ENCODE measurements around the gene SDF2L1.
"Not testable (repeated sequence)": the region's sequence is repeated elsewhere in the genome, so short reads cannot be mapped to it uniquely, and the experiment has no call there.

SDF2L1 gene

DNA sequence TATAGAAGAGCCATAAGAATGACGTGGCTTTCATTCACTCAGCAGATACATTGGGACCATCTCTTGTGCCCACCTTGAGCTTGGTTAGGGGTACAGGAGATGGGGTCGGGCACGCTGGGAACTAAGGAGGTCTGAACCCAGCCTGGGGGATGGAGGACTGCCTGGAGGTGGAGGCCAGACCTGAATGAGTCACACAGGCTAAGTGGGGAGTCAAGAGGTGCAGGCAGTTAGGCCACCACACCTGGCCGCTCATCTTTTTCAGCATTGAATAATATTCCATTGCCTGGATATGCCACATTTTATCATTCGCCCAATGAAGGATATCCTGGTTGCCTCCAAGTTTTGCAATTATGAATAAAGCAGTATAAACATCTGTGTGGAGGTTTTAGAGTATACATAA lies 19.9 kb downstream of the SDF2L1 start:
- no peak for DNase-seq (ENCODE audit: low spot score)

DNA sequence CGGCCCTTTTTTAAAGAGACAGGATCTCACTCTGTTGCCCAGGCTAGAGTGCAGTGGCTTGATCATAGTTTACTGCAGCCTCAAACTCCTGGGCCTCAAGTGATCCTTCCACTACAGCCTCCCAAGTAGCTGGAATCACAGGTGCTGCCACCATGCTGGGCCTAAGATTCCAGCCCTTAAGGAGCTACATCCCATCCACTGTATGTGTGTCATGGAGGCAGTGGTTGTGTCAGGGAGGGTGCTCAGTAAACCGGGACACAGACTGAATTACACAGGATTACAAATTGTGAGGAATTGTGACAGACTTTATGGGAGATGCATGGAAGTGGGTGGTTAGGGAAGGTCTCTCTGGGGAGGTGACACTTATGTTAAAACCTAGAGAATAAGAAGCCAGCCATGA lies 21.6 kb downstream of the SDF2L1 start:
- no peak for DNase-seq (ENCODE audit: low spot score)

DNA sequence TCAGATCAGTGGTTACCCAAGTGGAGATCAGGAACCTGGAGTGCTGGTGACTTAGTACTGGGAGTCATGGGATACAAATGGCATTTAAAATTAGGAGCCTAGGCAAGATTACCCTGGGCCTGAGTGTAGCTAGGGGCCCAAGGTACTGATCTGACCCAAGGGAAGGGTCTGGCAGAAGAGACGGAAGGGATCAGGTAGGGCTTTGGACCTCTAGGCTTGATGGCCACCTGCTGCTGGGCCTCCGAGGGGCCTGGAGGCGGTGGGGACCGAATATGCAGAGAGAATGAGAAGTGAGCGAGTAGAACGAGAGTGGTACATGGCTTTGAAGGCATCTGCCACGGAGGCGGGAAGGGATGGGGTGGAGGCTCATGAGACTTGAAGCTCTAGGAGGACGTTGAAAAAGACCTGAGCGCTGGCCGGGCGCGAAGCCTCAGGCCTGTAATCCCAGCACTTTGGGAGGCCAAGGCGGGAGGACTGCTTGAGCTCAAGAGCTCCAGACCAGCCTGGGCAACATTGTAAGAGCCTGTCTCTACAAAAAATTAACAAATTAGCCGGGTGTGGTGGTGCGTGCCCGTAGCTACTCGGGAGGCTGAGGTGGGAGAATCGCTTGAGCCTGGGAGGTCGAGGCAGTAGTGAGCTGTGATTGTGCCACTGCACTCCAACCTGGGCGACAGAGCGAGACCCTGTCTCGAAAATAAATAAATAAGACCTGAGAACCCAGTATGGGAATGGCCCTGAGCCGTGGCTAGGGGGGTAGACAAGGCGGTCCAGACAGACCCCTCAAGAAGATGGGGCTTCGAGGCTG lies 23.1 kb downstream of the SDF2L1 start:
- no peak for DNase-seq (ENCODE audit: low spot score)

DNA sequence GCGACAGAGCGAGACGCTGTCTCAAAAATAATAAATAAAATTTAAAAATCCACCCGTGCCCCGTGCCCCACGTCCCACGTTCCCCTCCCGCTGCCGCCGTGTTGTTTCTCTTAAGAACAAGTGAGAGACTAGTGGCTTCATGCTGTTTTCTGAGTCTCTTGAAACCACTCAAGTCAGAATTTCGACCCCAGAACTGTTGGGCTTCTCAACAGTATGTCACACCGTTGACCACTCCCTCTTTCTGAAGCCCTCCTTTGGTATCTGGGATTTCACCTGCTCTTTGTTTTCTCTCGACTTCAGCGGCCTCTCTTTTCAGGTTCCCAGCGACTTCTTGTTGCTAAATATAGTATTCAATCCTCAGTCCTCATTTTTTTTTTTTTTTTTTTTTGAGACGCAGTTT lies 24.7 kb downstream of the SDF2L1 start:
- DNase-seq (ENCODE audit: low spot score) = no peak

DNA sequence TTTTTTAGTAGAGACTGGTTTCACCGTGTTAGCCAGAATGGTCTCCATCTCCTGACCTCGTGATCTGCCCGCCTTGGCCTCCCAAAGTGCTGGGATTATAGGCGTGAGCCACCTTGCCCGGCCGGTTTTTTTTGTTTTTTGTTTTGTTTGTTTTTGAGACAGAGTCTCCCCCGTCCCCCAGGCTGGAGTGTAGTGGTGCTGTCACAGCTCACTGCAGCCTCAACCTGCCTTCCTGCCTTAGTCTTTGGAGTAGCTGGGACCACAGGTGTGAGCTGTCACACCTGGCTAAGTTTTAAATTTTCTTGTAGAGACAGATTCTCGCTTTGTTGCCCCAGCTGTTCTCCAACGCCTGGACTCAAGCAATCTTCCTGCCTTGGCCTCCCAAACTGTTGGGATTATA lies 26.9 kb downstream of the SDF2L1 start:
- DNase-seq (ENCODE audit: low spot score) = no peak

DNA sequence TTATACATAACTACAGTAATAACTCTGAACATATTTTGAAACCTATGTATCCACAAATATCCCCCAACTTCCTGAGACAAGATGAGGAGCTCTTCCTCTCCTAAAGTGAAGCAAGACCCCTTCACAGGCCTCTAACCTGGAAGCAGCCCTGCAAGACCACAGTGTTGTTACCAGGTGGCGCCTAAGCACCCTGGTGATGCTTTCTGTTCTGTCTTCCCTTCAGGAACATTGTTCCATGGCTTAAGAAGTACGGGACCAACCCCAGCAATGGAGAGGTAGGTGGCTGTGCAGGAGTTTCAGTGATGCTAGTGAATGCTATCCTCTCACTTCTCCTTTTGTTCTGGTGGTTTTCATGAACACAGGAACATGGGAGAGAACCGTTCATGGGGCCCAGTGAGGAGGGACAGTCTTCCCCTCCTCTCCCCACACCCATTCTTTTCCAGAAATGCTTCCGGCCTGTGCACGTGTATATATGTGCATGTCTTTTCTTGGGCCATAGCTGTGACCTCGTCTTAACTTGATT lies 30.1 kb downstream of the SDF2L1 start:
- no peak for DNase-seq (ENCODE audit: low spot score)

DNA sequence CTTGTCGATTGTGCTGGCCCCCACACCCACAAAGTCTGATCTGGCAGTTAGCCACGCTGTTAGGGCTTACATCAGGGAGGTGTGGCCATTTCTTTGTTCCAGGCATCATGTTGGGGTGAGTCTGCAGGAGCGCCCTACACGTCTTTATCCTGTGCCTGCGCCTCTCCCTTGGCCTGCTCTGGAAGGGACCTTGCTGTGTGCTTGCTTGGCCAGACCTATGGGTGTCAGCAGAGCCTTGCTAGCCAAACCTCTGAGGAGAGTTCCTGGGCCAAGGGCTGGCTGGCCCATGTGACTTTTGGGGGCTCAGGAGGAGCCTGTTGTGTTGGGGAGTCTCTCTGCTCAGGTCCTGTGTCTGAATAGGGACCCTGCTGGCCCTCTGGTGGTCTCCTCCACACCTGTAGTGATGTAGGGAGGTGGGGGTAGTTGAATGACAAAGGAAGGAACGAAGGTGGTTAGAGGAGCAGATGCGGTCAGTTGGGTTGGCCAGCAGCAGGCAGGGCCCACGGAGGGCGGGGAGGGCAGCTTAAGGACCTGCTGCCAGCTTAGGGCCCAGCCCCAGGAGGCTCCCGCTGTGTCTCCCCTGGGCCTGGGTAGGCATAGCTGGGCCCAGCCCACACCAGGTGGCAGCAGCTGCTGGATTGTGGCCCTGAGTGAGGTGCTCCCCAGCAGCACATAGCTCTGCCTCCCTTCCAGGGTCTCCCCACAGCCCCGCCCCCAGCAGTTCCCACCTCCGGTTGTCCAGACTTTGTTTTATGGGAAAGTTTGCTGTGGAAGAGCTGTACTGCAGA lies 31.6 kb downstream of the SDF2L1 start:
- no peak for DNase-seq (ENCODE audit: low spot score)

DNA sequence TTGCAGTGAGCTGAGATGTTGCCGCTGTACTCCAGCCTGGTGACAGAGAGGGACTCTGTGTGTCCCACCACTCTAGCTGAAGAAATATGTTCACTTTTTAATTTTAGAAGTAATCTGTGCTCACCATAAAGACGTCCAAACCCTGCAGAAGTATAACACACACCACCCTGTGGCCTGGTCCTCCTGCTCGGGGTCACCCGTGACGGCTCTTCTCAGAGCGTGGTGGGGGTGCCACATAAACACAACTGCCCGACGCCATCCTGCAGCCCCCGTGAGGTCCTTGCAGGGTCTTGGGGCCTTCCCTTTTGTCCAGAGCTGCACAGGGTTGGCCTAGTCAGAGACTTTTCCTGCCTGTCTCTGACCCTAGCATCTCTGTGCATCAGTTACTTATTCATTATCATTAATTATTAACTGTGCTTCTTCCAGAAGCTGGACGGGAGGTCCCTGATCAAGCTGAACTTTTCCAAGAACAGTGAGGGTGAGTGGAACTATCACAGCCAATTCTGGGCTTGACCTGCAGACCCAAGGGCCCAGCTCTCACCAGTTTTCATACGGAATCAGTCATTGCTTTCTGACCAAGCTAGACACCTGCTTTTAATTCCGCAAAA lies 32.6 kb downstream of the SDF2L1 start:
- DNase-seq (ENCODE audit: low spot score) = no peak

DNA sequence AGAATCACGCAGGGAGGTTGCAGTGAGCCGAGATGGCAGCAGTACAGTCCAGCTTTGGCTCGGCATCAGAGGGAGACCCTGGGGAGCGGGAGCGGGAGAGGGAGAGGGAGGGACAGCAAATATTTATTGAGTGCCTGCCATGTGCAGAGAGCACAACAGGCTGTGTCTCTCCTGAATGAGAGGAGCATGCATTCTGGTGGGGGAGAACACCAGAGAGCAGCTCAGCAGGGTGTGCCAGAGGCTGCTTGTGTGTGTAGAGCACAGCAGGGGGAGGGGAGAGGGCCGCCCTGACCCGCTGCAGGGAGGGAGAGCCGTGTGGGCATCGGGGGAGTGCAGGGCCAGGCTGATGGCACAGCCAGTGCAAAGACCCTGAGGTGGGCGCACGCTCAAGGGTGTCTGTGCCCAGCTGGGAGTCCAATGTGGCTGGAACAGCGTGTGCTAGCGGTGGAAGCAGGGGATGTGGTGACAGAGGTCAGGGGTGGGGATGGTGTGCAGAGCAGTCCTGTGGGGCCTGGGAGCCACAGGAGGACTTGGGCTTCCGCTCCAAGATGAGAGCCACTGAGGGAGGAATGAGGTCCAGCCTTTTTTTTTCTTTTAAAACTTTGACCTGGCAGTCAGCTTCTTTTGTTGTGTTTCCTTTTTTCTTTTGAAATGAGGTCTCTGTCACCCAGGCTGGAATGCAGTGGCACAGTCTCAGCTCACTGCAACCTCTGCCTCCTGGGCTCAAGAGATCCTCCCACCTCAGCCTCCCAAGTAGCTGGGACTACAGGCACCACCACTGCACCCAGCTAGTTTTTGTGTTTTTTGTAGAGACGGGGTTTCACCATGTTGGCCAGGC lies 35.7 kb downstream of the SDF2L1 start:
- DNase-seq (ENCODE audit: low spot score) = no peak

DNA sequence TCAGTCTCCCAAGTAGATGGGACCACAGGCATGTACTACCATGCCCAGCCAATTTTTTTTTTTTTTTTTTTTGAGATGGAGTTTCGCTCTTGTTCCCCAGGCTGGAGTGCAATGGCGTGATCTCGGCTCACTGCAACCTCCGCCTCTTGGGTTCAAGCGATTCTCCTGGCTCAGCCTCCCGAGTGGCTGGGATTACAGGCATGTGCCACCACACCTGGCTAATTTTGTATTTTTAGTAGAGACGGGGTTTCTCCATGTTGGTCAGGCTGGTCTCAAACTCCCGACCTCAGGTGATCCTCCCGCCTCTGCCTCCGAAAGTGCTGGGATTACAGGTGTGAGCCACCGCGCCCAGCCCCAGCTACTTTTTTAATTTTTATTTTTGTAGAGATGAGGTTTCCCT lies 36.7 kb downstream of the SDF2L1 start:
- DNase-seq (ENCODE audit: low spot score) = not testable (repeated sequence)

DNA sequence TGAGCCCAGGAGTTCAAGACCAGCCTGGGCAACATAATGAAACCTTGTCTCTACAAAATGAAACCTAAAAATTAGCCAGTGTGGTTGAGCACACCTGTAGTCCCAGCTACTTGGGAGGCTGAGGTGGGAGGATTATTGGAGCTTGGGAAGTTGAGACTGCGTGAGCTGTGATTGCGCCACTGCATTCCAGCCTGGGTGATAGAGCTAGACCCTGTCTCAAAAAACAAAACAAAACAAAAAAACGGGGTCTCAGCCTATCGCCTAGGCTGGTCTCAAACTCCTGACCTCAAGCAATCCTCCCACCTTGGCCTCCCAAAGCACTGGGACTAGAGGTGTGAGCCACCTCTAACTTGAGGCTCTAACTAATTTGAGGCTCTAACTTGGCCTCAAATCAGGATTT lies 37.3 kb downstream of the SDF2L1 start:
- no peak for DNase-seq (ENCODE audit: low spot score)

DNA sequence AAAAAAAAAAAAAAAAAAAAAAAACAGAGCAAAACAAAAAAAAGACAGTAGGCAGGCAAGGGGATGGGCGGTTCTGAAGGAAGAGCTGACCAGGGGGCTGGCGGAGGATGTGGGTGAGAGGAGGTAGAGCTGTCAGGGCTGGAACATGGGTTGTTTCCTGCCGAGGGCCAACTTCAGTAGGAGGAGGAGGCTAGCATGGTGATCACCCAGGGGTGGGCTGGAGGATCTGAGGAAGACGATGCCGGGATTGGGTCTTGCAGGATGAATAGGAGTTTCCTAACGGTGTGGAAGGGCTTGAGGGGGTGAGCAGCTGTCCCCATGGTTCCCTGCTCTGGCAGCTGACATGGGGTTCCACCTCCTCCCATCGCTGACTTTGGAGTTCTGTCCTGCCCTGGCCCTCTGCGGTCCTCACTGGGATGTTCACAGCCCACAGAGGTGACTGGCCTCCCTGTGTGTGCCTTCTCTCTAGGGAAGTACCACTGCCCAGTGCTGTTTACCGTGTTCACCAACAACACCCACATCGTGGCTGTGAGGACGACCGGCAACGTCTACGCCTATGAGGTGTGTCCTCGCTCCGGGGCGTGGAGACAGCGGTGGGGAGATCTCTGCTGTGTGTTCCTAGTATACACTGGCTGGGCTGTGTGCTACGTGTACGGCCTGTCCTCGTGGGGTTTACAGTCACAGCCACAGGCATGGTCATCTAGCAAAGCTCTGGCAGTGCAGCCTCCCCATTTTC lies 38.9 kb downstream of the SDF2L1 start:
- no peak for DNase-seq (ENCODE audit: low spot score)

DNA sequence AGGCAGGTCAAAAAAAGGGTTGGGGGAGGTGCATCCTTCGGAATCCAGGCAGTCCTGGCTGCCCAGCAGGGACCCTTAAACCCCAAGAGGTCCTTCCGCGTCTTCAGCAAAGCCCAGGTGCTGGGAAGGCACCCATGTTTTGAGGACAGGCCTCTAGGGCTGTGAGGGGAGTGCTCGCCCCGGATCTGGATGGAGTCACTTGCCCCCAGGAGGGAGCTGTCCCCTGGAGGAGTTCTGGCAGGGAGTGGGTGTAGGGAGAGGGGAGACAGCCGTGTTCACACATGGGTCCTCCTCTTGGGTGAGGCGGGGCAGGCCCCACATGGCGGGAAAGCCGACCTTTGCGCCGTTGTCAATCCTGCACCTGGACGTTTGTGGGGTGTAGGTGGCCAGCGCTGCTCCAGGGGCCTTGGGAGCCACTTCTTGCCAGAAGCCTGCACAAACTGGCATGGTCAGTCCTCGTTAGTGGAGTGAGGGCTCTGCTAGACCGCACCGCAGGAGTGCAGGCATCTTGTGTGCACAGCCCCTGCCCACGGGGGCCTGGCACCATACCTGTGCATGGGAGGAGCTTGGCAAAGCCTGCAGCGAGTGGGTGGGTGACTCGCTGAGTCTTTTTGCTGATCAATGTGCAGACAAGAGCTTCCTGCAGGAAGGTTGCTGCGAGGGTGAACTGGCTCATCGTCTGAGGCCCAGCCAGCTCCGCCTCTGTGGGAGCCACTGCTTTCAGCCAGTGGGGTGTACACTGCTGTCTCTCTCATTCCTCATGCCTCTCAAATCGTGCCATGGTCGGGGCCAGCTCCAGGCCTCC lies 39.7 kb downstream of the SDF2L1 start:
- no peak for DNase-seq (ENCODE audit: low spot score)

DNA sequence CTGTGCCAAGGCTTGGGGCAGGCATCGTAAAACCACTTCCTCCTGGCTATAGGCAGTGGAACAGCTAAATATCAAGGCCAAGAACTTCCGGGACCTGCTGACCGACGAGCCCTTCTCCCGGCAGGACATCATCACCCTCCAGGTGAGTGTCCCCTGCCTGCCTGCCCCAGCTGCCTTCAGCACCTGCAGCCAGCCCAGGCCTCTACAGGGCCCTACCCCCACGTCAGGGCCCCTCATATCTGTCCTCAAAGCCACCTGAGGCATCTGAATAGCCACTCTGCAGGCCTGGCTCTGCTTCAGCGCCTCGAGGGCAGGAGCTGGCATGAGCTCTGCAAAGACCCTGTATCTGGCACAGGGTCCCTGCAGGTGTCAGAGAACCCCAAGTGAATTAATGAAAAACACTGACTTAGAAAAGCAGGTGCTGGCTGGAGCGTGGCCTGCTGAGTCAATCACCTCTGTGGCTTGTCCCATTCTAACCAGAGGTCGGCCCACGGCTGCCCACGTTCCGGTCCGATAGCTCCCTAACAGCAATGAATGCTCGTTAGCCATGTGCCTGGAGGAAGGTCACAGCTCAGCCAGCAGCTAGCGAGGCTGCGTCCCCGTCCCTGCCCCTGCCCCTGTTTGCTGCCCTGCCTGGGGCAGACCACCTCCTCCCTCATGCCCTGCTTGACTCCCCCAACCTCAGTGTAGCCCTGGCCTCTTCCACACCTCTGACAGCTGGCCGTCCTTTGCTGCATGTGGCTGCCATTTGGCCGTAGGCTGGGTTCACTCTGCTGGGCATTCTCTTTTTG lies 40.5 kb downstream of the SDF2L1 start:
- DNase-seq (ENCODE audit: low spot score) = no peak

DNA sequence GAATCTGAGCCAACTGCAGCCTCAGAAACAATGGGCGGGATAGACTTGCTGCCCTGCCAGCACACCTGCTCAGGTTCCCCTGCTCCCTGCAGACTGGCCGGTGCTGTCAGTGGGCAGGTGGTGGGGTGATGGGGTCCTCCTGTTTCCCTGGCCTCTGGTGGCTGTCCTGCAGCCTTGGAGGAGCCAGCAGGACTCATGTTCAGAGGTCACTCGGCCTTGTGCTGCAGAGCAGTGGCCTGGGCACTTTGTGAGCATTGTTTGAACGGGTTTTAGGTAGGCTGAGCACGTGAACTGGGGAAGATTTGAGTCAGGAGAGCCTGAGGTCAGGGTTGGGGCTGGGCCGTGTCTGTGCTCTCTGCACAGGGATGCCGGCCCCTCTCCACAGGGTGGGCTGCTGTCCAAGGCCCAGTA lies 41.3 kb downstream of the SDF2L1 start:
- DNase-seq (ENCODE audit: low spot score) = no peak

DNA sequence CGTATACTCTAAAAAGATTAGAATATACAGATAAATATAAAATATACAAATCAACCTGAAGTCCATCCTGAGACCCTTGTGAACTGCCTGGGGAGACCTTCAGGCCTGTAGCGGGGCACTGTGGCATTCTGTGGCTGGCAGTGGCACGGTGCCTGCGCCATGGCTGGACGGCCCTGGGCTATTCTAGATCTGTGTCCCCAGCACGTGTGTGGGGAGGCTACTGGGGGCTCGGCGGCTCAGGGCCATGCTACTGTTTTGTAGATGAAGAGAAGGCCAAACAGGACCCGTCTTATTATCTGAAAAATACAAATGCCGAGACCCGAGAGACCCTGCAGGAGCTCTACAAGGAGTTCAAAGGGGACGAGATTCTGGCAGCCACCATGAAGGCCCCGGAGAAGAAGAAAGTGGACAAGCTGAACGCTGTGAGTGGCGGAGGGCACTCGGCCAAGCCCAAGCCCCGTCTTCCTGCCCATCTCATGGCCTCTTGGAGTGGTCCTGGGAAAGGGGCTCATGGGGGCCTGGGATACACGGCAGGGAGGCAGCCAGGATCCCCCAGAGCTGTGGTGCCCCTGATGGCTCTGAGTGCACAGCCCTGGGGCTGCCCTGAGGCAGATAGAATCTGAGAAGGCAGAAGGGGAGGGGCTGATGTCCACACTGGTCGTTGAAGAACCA lies 42.5 kb downstream of the SDF2L1 start:
- DNase-seq (ENCODE audit: low spot score) = no peak

DNA sequence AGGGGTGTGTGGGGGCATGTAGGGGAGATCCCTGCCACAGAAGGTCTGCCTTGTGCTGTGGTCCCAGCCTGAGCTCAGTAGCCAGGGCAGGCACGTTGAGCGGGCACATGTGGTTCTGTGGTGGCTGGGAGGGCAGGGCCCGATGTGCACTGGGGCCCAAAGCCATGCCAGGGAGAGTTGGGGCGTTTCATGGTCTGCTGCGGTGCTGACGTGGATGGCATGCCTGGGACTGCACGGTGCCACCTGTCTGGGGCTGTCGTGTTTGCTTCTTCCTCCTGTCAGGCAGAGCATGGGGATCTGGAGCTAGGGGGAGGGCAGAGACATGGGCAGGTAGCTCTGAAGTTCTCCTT lies 43.0 kb downstream of the SDF2L1 start:
- no peak for DNase-seq (ENCODE audit: low spot score)

DNA sequence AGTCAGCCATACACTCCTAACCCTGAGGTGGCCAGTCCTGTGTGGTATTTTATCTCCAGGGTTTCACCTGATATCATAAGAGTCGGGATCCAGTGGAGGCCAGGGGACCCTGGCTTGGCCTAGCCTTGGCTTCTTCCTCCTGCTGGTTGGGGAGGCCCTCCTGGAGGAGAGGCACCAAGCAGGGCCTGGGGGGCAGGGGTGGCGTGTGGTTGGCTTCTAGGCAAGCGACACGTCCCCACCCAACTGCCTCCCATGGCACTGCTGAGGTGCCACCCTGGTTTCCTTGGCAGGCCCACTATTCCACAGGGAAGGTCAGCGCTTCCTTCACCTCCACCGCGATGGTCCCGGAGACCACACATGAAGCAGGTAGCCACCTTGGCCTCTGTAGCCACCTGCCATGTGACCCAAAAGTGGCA lies 44.1 kb downstream of the SDF2L1 start:
- DNase-seq (ENCODE audit: low spot score) = no peak

Data from CD4-positive, alpha-beta T cell treated with Interleukin-6 at 100 ng/mL for 8 hours (primary cell).